ENCODE measurements around the gene OLFML3. TPM values are rescaled to one million over a fixed set of nuclear protein-coding genes. Genes with fewer than 3 reads are reported as not detected.
A peak's percentile ranks its signal among the peaks of the same experiment; 100 is the strongest.

The OLFML3 gene
- total RNA-seq, 1 donor from 2014 or later: 13.4 TPM

GRCh38 chr1:113943028-113943811 lies 36.1 kb upstream of the OLFML3 start:
- peaks cover 13% of the 10 kb centered on the region for H3K36me3 ChIP-seq
- peaks cover 85% of the 10 kb centered on the region for H3K79me2 ChIP-seq (ENCODE audit: low read depth)
- no peak for DNase-seq (ENCODE audit: low spot score)
- H3K4me2 ChIP-seq: no peak overlapping the region
- H3K27me3 Mint-ChIP-seq (ENCODE audit: insufficient read depth, low read depth): no peaks in the 10 kb centered on the region
- peaks cover 42% of the 10 kb centered on the region for H3K36me3 Mint-ChIP-seq
- peaks cover 70% of the 10 kb centered on the region for H4K20me1 ChIP-seq (ENCODE audit: low read depth)
- H3K27me3 ChIP-seq: no peaks in the 10 kb centered on the region
- H3K4me1 Mint-ChIP-seq: peaks cover 25% of the 10 kb centered on the region
- H3K4me1 ChIP-seq: peaks cover 27% of the 10 kb centered on the region
- no peak overlapping the region for H3K4me3 ChIP-seq
- H3F3A ChIP-seq (ENCODE audit: low read depth): peaks cover 17% of the 10 kb centered on the region
- H3K27ac ChIP-seq: no peak overlapping the region
- H3K9me3 ChIP-seq (ENCODE audit: low read depth): no peaks in the 10 kb centered on the region
- peaks cover 12% of the 10 kb centered on the region for H3K9me3 Mint-ChIP-seq
- H2AFZ ChIP-seq (replicated peaks): no peak overlapping the region
- H3K27ac Mint-ChIP-seq: no peak overlapping the region
- no peak overlapping the region for H3K4me3 Mint-ChIP-seq
- H3K9ac ChIP-seq: no peak overlapping the region
- TF ChIP-seq EZH2 (IDR thresholded peaks at IDR 0.05): no peak
- TF ChIP-seq CTCF (IDR thresholded peaks at IDR 0.05): no peak
- no peak for TF ChIP-seq EZH2phosphoT487 (IDR thresholded peaks at IDR 0.05)

- H3K36me3 Mint-ChIP-seq: peaks cover 40% of the 10 kb centered on the region
- H3K27me3 Mint-ChIP-seq (ENCODE audit: insufficient read depth, low read depth): no peaks in the 10 kb centered on the region
- peaks cover 12% of the 10 kb centered on the region for H3K9me3 Mint-ChIP-seq
- no peak overlapping the region for H2AFZ ChIP-seq (replicated peaks)
- H3K4me1 Mint-ChIP-seq: peaks cover 27% of the 10 kb centered on the region
- no peak for TF ChIP-seq CTCF (IDR thresholded peaks at IDR 0.05)
- no peak for TF ChIP-seq EZH2 (IDR thresholded peaks at IDR 0.05)
- no peak for TF ChIP-seq EZH2phosphoT487 (IDR thresholded peaks at IDR 0.05)
- no peak overlapping the region for H3K9ac ChIP-seq
- H3K36me3 ChIP-seq: peaks cover 13% of the 10 kb centered on the region
- peaks cover 86% of the 10 kb centered on the region for H3K79me2 ChIP-seq (ENCODE audit: low read depth)
- no peaks in the 10 kb centered on the region for H3K27me3 ChIP-seq
- no peaks in the 10 kb centered on the region for H3K9me3 ChIP-seq (ENCODE audit: low read depth)
- DNase-seq (ENCODE audit: low spot score): no peak
- peaks cover 27% of the 10 kb centered on the region for H3K4me1 ChIP-seq
- H3K4me2 ChIP-seq: no peak overlapping the region
- peaks cover 70% of the 10 kb centered on the region for H4K20me1 ChIP-seq (ENCODE audit: low read depth)
- H3K27ac ChIP-seq: no peak overlapping the region
- no peak overlapping the region for H3K4me3 ChIP-seq
- no peak overlapping the region for H3K4me3 Mint-ChIP-seq
- peaks cover 16% of the 10 kb centered on the region for H3F3A ChIP-seq (ENCODE audit: low read depth)
- no peak overlapping the region for H3K27ac Mint-ChIP-seq
These were observed 33.9 kb upstream of the OLFML3 start for GRCh38 chr1:113945329-113945728.

GRCh38 chr1:113946112-113946511 lies 33.2 kb upstream of the OLFML3 start:
- H3K4me1 ChIP-seq: peaks cover 27% of the 10 kb centered on the region
- H3K36me3 Mint-ChIP-seq: peaks cover 32% of the 10 kb centered on the region
- DNase-seq (ENCODE audit: low spot score): peak; percentile 20
- H3K9me3 ChIP-seq (ENCODE audit: low read depth): no peaks in the 10 kb centered on the region
- no peak overlapping the region for H3K9ac ChIP-seq
- H3K4me1 Mint-ChIP-seq: peaks cover 27% of the 10 kb centered on the region
- H3K9me3 Mint-ChIP-seq: peaks cover 12% of the 10 kb centered on the region
- no peak overlapping the region for H3K4me3 Mint-ChIP-seq
- H3F3A ChIP-seq (ENCODE audit: low read depth): peaks cover 16% of the 10 kb centered on the region
- H3K4me2 ChIP-seq: peak overlapping the region; percentile 64
- H3K79me2 ChIP-seq (ENCODE audit: low read depth): peaks cover 94% of the 10 kb centered on the region
- H3K27ac ChIP-seq: peak overlapping the region; percentile 76
- H4K20me1 ChIP-seq (ENCODE audit: low read depth): peaks cover 64% of the 10 kb centered on the region
- no peaks in the 10 kb centered on the region for H3K27me3 Mint-ChIP-seq (ENCODE audit: insufficient read depth, low read depth)
- no peak overlapping the region for H3K27ac Mint-ChIP-seq
- no peak overlapping the region for H3K4me3 ChIP-seq
- H2AFZ ChIP-seq (replicated peaks): no peak overlapping the region
- H3K27me3 ChIP-seq: no peaks in the 10 kb centered on the region
- no peak for TF ChIP-seq EZH2 (IDR thresholded peaks at IDR 0.05)
- TF ChIP-seq EZH2phosphoT487 (IDR thresholded peaks at IDR 0.05): no peak
- TF ChIP-seq CTCF (IDR thresholded peaks at IDR 0.05): no peak
- peaks cover 13% of the 10 kb centered on the region for H3K36me3 ChIP-seq

All from neural progenitor cell (in vitro differentiated cells).